Measurements from ENCODE around the gene FAM184B. TPM values are rescaled to one million over a fixed set of nuclear protein-coding genes. Genes with fewer than 3 reads are reported as not detected.

The FAM184B gene
- total and polyA plus RNA-seq, 2 of the 4 experiments (the other 2 are of a cell fraction) = 0.07 to 0.18 TPM

GRCh38 chr4:17584521-17585213 is 196.8 kb downstream of the FAM184B start:
- DNase-seq = no peak
- TF ChIP-seq FOS (IDR thresholded peaks at IDR 0.05; ENCODE audit: low read depth, low read length) = no peak
- TF ChIP-seq CTCF (conservative IDR thresholded peaks at IDR 0.05; ENCODE audit: low read depth, low read length) = no peak
- no peak for TF ChIP-seq SMC3 (IDR thresholded peaks at IDR 0.05; ENCODE audit: low read depth, low read length)
- TF ChIP-seq CEBPB (IDR thresholded peaks at IDR 0.05; ENCODE audit: low read depth, low read length) = no peak
- TF ChIP-seq CHD1 (IDR thresholded peaks at IDR 0.05; ENCODE audit: low read depth, low read length) = no peak
- no peak for TF ChIP-seq RFX5 (IDR thresholded peaks at IDR 0.05; ENCODE audit: low read depth, low read length)
- TF ChIP-seq MAFK (IDR thresholded peaks at IDR 0.05; ENCODE audit: low read depth, low read length) = no peak
- no peak for TF ChIP-seq RCOR1 (IDR thresholded peaks at IDR 0.05; ENCODE audit: insufficient replicate concordance, low read length)
- H3K27me3 ChIP-seq (ENCODE audit: control insufficient read depth, insufficient read depth, low read length) = no peaks in the 10 kb centered on the region
- POLR2A ChIA-PET (ENCODE audit: unreplicated experiment) = no interaction called here
- no peak overlapping the region for H4K5ac ChIP-seq (ENCODE audit: low read depth, low read length)
- H3K4me3 ChIP-seq (ENCODE audit: insufficient read depth, low read depth, low read length) = no peak overlapping the region
- WGBS, 2 experiments (ENCODE audit: extremely low coverage in 2 of 2, insufficient read length in 1 of 2) = 100% methylated on average over 2 of the region's 10 CpGs; no CpG with 5 or more reads in 1 of the 2 experiments
- in situ Hi-C loops (cut with MboI; ENCODE audit: low sequenced_read_pairs) (loop anchor here (5.0 to 25.0 kb wide), 3 partner anchors 33 to 428 kb away; partner anchors contain the start of genes DCAF16, LCORL and NCAPG), intact Hi-C loops (cut with micrococcal nuclease) (no loop called here), dilution Hi-C loops (cut with HindIII; ENCODE audit: low sequenced_read_pairs, unreplicated experiment) (no loop called here)
- H3K27ac ChIP-seq (ENCODE audit: insufficient read depth, low read length) = no peak overlapping the region
- H3K9me1 ChIP-seq (ENCODE audit: insufficient read depth, low read length) = no peaks in the 10 kb centered on the region; the same call in 1 of the 2 replicates
- no peak overlapping the region for H3K14ac ChIP-seq (replicated peaks; ENCODE audit: low read depth, low read length)
- no peak overlapping the region for H2AK5ac ChIP-seq (ENCODE audit: low read depth, low read length)
- H3K9ac ChIP-seq (ENCODE audit: low read depth, low read length) = no peak overlapping the region
- no peak overlapping the region for H3K4ac ChIP-seq (ENCODE audit: low read depth, low read length)
- no peak overlapping the region for H3K4me2 ChIP-seq (ENCODE audit: low read depth, low read length)
- H4K20me1 ChIP-seq (ENCODE audit: insufficient read depth, low read length) = no peaks in the 10 kb centered on the region; the same call in 1 of the 2 replicates
- H4K8ac ChIP-seq (ENCODE audit: low read depth in 2 of 2, low read length in 2 of 2) = no peak overlapping the region
- no peak overlapping the region for H2BK15ac ChIP-seq (ENCODE audit: low read depth, low read length)
- no peak overlapping the region for H2BK20ac ChIP-seq (ENCODE audit: low read depth, low read length)
- no peak for ATAC-seq (ENCODE audit: low read depth)
- no peak overlapping the region for H2BK120ac ChIP-seq (ENCODE audit: low read depth, low read length)
- H4K91ac ChIP-seq (ENCODE audit: insufficient read depth, low read depth, low read length) = no peak overlapping the region
- H3K9me3 ChIP-seq (ENCODE audit: control insufficient read depth, insufficient read depth, low read length) = no peaks in the 10 kb centered on the region
- H2BK5ac ChIP-seq (ENCODE audit: low read depth, low read length, poor library complexity, severe bottlenecking) = no peak overlapping the region
- H3K4me1 ChIP-seq (ENCODE audit: control insufficient read depth, insufficient read depth, low read length) = no peaks in the 10 kb centered on the region
- H3K79me1 ChIP-seq (ENCODE audit: low read depth in 1 of 2, low read length in 2 of 2) = no peaks in the 10 kb centered on the region; a peak in 1 of 4 replicates
- no peak overlapping the region for H3K56ac ChIP-seq (ENCODE audit: extremely low read depth, insufficient read depth, low read length)
- no peak overlapping the region for H3K23ac ChIP-seq (ENCODE audit: low read depth, low read length)
- no peak overlapping the region for H3K18ac ChIP-seq (ENCODE audit: low read depth, low read length)
- H3K36me3 ChIP-seq (ENCODE audit: control insufficient read depth, insufficient read depth, low read length) = peaks cover 31% of the 10 kb centered on the region
- BruUV-seq (replicated peaks) = no TSS peak
- no peak overlapping the region for H2AK9ac ChIP-seq (replicated peaks; ENCODE audit: low read depth, low read length, poor library complexity)
- H2AFZ ChIP-seq (replicated peaks; ENCODE audit: low read length, poor library complexity) = no peak overlapping the region
- CTCF ChIA-PET = interaction anchor here (0.6 kb wide), 1 partner anchor 85 kb away, joined by 3 read pairs; no protein-coding TSS in a partner anchor
